C1 segment of cervical spinal cord (tissue), 14 donors: ENCODE measurements around the gene PDPR.
A peak's percentile ranks its signal among the peaks of the same experiment; 100 is the strongest.
"Not testable (repeated sequence)": the region's sequence is repeated elsewhere in the genome, so short reads cannot be mapped to it uniquely, and the experiment has no call there.

Experiments
- DNase-seq, 14 donors: peaks; one replicate each; lab custom pipeline; 2025; lab: John Stamatoyannopoulos, UW

PDPR gene

GRCh38 chr16:70161350-70161749 lies 47.2 kb downstream of the PDPR start:
- no peak for DNase-seq

- no peak for DNase-seq
Observed at GRCh38 chr16:70162041-70162451, 47.9 kb downstream of the PDPR start.

GRCh38 chr16:70163596-70163995 lies 49.5 kb downstream of the PDPR start:
- no peak for DNase-seq

- DNase-seq, result not testable (repeated sequence)
Observed at GRCh38 chr16:70166688-70167087, 52.6 kb downstream of the PDPR start.

GRCh38 chr16:70173212-70173837 lies 59.2 kb downstream of the PDPR start, which contains the start of gene CLEC18C:
Gene CLEC18C (plus strand): TSS chr16:70173787. CDS start chr16:70174279, 492 bp downstream.
- peak in 1 of 14 donors; percentile 77 for DNase-seq

GRCh38 chr16:70173916-70174315 lies 59.8 kb downstream of the PDPR start:
- DNase-seq, result not testable (repeated sequence)

- DNase-seq, result not testable (repeated sequence)
Observed at GRCh38 chr16:70174387-70174932, 60.3 kb downstream of the PDPR start.

- not testable (repeated sequence) for DNase-seq
Observed at GRCh38 chr16:70187858-70188607, 73.9 kb downstream of the PDPR start.

- not testable (repeated sequence) for DNase-seq
Observed at GRCh38 chr16:70188608-70188915, 74.4 kb downstream of the PDPR start.

GRCh38 chr16:70190574-70190973 lies 76.4 kb downstream of the PDPR start:
- not testable (repeated sequence) for DNase-seq

GRCh38 chr16:70196683-70197300 lies 82.7 kb downstream of the PDPR start:
- peak in 1 of 14 donors; percentile 8 for DNase-seq

- not testable (repeated sequence) for DNase-seq
Observed at GRCh38 chr16:70197611-70198010, 83.5 kb downstream of the PDPR start.

GRCh38 chr16:70198230-70198629 lies 84.1 kb downstream of the PDPR start:
- not testable (repeated sequence) for DNase-seq

GRCh38 chr16:70198666-70199065 lies 84.5 kb downstream of the PDPR start:
- peak in 1 of 14 donors; percentile 53 for DNase-seq

GRCh38 chr16:70199170-70199569 lies 85.0 kb downstream of the PDPR start:
- DNase-seq, result not testable (repeated sequence)

- not testable (repeated sequence) for DNase-seq
Observed at GRCh38 chr16:70200063-70200462, 85.9 kb downstream of the PDPR start.

- not testable (repeated sequence) for DNase-seq
Observed at GRCh38 chr16:70203508-70203907, 89.4 kb downstream of the PDPR start.

- DNase-seq, result not testable (repeated sequence)
Observed at GRCh38 chr16:70204010-70204409, 89.9 kb downstream of the PDPR start.

- DNase-seq, result not testable (repeated sequence)
Observed at GRCh38 chr16:70204668-70205405, 90.7 kb downstream of the PDPR start.

- DNase-seq, result not testable (repeated sequence)
Observed at GRCh38 chr16:70206382-70206781, 92.2 kb downstream of the PDPR start.
